Hypothalamus (tissue), 51 donors: Measurements from ENCODE around the gene CREG1.
"Not testable (repeated sequence)": the region's sequence is repeated elsewhere in the genome, so short reads cannot be mapped to it uniquely, and the experiment has no call there.

Experiments
- DNase-seq, 51 donors: peaks; one replicate each; lab custom pipeline; 2025; lab: John Stamatoyannopoulos, UW

Gene CREG1

DNA sequence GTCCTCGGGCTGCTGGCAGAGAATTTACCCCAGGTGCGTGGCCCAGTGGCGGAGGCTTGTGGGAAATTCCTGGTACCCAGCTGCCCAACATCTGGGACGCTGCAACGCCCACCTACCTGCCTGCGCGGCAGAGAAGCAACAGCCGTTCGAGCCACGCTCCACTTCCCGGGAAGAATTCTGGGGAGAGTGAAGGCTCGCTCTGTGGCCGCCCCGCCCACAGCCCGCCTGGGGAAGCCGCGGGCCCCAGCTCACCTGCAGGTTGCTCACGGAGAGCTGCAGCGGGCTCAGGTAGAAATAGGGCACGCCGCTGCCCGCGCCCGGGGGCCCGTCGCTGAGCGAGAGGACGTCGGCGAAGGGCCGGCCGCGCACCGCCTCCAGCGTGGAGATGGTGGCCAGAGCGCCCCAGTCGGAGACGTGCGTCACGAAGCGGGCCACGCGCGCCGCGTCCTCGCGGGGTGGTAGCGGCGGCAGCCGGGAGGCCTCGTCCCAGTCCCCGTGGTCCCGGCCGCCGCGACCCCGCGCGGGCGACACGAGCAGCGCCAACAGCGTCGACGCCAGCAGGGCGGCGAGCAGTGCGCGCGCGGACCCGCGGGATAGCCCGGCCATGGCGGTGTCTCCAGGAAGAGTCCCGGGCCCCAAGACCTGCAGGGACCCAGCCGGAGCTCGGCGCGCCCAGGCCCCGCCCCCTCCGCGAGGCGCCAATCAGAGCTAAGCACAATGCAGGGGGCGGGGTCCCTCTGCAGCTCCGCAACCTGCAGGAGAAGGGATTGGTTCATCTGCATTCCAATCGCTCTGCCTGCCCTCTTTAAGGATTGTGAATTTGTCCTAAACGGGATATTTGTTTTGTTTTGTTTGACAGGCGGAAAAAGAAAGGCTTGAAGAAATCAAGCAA is at the start of gene CREG1:
CREG1 (minus strand) TSS at position 627 of the 892 bp plus-strand sequence.
- peak; percentile 14 to 94 (median 81) for DNase-seq

DNA sequence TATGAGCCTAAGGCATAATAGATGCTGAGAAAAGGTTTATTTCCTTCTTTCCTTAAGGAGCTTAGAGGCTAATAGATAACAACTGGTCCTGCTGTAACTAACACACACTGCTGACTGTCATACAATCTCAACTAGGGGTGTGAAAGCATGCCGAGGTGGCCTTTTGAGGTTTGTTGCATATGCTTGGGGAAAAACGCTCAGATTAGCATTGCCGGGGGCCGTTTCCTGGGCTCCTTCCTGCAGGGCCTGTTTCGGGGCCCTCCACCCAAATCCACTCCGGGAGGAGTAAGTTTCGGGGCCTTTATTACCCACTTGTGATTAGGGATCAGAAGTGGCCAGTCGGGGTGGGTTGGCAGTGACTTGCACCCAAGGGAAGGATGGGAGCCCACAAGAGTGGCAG is 49.3 kb upstream of the CREG1 start:
- DNase-seq: no peak

DNA sequence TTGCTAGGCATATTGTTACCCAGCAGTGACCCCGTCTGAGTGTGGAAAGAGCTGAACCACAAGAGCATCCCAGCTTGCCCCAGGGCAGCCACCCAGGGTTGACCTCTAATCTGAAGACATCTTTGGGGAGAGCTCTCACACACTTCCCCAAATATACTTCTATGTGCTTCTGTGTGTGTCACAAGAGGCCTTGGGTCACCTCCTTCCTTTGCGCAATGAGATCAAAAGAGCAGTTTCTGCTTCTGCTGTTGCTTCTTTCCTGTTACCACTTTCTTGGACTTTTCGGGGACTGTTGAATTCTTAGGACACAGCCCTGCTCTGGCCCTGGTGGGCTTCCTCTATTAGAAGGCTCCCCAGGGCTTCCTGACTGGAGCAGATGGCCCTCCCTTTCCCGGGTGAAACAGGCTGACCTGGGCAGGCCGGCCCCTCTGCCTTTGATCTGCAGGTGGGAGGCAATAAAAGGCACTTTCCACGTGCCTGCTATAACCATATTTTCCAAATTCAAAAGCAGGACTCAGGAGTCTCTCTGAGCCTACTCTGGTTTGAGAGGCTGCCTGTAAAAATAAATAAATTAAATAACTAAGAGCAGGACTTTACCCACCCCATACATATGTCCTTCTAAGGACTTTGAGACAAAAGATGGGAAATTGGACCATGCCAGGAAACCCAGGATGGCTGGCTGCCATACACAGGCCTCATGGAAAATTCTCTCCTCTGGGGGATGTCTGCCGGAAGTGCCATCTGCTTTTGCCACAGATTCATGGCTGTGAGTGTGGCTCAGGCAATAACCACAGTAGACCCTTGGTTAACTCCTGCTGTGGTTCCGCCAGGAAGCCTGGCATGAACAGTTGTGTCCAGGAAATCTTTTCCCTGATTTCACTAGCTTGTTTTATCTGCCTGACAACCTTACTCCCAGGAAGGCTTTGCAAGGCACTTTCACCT is 48.2 kb upstream of the CREG1 start:
- peak in 13 of 51 donors; percentile 2 to 36 (median 10) for DNase-seq

DNA sequence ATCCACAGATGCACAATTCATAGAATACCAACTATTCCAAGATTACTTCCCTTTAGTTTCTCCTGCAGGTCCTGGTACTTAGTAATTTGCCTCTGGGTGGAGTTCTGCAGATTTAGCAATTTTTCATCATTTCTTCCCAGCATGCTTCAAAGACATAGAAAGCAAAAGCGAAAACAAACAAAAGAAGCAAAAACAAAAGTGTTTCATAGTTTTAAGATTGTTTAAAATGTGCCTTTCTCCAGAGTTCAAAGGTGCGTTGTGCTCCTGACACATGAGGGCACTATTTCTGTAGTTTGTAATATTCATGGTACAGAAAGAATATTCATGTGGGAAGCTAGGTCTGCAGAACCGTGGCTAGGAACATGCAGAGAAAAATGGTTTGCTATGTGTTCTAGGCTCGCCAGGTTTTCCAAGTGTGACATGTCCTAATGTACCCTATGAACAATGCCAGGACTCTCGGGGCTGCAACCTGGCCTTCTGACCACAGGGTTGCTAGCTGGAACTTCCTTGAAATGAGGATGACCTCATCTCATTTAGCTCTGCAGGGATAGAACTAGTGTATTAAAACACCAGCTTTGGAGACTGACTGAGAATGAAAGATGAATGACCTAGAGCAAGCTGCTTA is 46.5 kb upstream of the CREG1 start:
- DNase-seq: peak in 3 of 51 donors; percentile 3 to 26 (median 4)

DNA sequence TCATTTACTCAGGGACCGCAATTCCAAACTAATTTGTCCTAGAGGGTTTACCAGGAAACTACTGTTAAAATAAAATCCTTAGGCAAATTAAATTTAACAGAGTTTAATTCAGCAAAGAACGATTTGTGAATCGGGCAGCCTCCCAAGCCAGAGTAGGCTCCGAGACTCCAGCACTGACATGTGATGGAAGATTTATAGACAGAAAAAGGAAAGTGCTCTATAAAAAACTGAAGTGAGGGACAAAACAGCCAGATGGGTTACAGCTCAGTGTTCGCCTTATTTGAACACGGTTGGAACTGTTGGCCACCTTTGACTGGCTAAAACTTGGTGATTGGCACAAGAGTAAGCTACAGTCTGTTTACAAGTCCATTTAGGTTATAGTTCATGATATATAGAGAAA is 41.3 kb upstream of the CREG1 start:
- DNase-seq: no peak

DNA sequence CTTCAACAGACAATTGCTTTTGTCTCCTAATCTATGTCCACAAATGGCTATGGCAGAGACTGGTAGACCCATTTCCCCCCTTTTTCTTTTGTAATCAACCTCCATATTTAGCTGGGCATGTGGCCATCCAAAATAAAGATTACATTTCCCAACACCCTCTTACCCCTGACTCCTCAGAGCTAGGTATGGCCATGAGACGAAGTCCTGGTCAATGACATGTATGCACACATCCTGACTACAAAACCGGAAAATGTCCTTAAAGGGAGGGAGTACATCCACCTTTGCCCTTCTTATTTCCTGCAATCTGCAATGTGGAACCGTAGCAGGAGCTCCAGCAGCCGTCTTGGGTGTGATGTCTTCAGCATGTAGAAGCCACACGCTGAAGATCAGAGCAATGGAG is 40.3 kb upstream of the CREG1 start:
- no peak for DNase-seq

DNA sequence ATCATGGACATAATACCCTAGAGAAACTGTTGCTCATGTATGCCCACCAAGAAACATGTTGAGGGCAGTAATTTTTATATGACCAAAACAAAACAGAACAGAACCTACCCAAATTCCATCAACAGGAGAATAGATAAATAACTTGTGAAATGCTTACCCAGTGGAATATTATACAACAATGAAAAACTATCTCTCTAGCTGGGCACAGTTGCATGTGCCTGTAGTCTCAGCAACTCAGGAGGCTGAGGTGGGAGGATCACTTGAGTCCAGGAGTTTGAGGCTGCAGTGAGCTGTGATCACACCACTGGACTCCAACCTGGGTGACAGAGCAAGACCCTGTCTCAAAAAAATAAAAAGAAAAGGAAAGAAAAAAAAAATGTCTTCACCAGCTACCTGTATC is 38.9 kb upstream of the CREG1 start:
- no peak for DNase-seq

DNA sequence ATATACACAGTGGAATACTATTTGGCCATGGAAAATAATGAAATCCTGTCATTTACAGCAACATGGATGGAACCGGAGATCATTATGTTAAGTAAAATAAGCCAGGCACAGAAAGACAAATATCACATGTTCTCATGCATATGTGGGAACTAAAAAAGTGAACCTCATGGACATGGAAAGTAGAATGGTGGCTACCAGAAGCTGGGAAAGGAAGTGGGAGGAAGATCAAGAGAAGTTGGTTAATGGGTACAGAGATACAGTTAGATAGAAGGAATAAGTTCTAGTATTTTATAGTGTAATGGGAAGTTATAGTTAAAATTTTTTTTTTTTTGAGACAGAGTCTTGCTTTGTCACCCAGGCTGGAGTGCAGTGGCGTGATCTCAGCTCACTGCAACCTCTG is 34.8 kb upstream of the CREG1 start:
- no peak for DNase-seq

DNA sequence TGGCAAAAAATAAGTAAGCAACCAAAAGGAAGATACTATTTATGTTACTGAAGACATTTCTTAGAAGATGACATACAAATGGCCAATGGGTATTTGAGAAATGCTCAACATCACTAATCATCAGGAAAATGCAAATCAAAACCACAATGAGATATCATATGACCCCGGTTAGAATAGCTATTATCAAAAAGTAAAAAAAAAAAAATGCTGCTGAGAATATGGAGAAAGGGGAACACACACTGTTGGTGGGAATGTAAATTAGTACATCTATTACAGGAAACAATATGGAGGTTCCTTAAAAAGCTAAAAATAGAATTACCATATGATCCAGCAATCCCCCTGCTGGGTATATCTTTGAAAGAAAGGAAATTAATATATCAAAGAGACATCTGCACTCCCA is 34.3 kb upstream of the CREG1 start:
- no peak for DNase-seq

DNA sequence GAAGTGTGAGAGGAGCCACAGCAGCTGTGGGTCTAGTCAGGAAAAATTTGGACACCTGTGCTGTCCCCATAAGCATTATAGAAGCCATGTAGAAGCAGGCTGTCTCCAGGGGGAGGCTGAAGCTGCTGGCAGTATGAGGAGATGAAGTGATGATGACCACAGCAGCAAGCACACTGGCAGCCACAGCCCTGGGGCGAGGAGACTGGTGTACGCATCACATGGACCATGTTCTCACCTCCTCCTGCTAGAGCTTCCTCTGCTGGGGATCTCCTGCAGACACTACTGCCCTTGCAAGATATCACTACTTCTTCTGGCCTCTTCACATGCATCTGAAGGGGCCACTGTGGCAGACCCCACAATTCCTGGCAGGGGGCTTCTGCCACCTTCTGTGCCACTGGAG is 33.8 kb upstream of the CREG1 start:
- DNase-seq: no peak

DNA sequence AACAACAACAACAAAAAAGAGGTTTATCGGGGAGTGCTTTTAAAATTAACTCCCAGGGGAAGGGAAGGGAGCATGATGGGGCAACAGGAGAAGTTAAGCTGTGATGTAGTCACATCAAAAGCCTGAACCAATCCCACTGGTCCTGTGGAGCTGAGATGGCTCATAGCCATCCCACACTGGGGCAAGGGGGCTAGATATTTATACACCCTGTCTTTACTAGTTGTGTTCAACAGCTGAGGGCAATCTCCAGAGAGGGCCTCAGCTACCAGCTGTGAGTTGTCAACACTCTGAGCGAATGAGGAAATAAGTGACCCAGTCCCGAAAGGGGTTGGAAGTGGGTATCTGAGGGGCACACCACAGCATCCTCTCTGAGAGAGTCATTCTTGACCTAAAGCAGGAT is 31.0 kb upstream of the CREG1 start:
- DNase-seq: no peak

DNA sequence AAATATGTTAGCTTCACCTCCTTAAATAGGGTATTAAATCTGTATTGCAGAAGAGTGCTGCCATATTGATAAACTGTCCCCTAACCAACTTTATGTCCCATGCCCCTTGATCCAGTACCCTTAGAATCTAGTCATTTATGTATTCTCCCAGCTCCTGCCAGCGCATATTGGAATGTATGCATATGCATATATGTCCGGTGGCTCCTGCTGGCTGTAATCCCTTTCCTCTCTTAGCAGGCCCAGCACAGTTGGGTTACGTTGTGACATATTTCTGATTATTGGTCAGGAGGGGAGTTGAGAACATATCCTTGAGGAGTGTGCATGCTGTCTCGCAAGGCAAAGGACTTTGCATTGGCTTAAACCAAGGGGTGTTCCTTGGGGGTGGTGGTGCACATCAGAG is 29.2 kb upstream of the CREG1 start:
- DNase-seq: no peak

DNA sequence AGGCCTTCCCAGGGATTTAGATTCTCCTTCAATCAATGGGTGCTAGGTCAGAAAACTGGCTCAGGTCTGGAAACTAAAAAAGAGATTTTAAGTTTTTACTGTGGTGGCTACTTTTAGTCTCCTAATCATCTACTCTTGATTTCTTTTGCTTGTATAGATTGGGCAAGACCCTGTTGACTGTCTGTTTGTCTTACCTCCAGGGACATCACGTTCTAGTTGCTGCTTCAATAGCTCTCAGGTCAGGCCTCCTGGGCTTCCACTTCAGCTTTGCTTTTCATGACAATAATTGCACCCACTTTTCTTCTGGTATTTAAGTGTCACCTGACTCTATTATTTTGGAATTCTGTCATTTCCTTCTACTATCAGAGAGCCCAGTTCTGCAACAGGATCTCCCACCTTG is 28.5 kb upstream of the CREG1 start:
- no peak for DNase-seq

DNA sequence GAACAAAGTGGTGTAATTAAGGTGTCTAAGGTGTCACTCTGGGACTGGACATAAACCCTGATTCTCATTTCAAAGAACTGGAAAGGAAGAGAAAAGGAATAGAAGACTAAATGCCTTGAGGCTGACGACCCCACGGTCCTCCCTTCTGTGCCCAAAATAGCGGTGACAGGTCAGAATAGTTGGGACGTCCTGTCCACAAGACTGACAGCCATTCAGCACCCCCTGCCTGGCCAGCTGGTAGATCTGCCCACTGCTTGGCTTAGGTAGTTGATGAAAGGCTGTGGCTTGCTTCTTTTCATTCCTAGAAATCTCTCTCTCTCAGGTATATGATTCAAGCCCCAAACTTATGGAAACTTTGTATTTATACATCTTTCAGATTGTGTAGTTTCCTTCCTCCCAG is 26.4 kb upstream of the CREG1 start:
- no peak for DNase-seq

DNA sequence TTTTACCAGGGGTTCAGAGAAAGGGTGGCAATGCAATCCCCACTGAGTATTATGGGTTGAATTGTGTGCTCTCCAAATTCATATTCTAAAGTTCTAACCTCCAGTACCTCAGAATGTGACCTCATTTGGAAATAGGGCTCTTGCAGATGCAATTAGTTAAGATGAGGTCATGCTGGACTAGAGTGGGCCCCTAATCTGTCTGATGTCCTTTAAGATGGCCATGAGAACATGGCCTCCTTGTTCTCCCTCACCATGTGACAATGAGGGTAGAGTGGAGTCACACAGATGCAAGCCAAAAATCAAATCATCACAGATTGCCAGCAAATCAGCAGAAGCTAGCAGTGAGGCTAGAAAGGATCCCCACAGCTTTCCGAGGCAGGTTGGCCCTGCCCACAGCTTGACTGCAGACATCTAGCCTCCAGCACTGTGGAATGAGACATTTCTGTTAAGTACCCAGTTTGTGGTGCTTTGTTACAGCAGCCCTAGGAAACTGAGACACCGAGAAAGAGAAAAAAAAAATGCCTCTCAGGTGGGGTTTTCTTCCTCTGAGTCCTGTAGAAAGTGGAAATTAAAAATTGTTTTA is 25.5 kb upstream of the CREG1 start:
- no peak for DNase-seq

DNA sequence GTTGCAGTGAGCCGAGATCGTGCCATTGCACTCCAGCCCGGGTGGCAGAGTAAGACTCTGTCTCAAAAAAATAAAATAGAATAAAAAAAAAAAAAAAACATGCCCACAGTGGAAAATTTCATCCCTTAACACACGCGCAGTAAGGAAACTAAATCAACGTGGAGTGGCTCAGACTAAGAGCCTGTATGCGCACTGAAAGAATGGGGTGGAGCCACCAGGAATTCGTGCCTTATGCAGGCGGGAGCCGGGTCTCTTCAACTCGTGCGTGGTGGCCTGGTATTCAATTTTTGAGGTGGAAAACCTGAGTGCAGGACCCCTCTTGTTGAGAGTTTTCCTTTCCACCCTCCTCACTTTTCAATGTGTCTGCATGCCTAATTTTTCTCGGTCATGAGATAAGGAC is 22.1 kb upstream of the CREG1 start:
- DNase-seq: no peak

DNA sequence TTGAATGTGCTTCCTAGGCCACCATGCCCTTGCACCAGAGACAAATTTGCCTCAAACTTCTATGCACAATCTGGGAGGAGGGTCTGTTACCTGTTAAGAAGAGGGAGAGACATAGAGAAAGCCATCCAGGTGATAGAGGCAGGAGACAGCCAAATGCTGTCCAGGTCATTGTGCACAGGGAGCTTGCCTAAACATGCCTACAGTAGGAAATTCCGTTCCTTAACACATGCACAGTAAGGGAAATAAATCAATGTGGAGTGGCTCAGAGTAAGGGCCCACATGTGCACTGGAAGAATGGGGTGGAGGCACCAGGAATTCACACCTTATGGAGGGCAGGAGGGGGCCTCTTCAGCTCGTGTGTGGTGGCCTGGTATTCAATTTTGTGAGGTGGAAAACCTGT is 19.5 kb upstream of the CREG1 start:
- no peak for DNase-seq

DNA sequence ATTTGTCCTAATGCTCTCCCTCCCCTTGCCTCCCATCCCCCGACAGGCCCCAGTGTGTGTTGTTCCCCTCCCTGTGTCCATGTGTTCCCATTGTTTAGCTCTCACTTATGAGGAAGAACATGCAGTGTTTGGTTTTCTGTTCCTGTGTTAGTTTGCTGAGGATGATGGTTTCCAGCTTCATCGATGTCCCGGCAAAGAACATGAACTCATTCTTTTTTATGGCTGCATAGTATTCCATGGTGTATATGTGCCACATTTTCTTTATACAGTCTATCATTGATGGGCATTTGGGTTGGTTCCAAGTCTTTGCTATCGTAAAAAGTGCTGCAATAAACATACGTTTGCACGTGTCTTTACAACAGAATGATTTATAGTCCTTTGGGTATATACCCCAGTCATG is 17.1 kb upstream of the CREG1 start:
- DNase-seq: not testable (repeated sequence)

DNA sequence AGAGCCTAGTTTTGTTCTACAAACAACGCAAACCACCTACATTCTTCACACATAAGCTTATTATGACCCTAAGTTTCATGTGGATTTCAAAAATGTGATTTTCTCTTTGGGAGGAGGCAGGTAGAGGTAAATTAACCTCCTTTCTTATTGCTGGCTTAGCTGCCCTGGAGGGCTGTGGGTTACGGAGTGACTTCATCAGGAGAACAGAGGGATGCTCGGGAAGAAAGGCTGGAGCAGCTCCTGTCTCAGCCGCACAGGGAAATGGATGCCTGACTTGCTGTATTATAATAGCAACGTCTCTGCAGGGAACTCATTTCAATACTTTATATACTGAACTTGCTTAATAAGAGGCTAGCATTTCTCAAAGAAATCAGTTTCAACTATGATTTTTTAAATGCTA is 14.1 kb upstream of the CREG1 start:
- no peak for DNase-seq

DNA sequence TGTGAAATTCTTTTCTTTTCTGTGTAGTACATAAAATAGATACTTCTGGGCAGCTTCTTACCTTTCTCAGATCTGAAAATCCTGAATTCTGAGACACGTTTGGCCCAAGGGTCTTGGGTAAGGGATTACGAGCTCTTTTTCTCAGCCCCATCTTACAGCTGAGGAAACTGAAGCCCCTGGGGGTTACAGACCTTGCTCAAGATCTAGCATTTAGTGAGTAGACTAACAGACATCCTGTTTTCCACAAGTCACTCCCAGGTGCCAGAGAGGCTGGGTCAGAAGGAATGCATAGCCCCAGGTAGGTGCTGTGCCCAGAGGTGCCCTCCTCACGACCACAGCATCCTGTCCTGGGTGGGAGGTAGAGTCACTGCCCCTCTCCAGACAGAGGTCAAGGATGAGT is 13.2 kb upstream of the CREG1 start:
- no peak for DNase-seq

DNA sequence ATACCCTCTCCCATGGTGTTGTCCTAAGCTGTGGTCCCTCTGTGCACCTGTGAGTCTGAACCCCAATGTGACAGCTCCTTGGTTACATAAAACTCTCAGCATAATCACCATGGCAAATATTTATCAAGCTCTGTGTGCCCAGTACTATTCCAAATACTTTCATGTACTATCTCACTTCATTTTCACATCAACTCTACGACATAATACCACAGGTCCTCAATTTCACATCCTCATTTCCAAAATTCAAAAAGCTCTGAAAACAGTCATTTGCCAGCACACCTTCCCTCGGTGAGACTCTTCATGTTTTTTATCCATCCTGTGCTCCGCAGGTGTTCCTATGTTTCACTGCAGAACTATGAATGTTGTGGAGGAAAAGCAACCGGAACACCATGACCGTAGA is 12.4 kb upstream of the CREG1 start:
- DNase-seq: no peak
